Activated CD8-positive, alpha-beta T cell treated with anti-CD3 and anti-CD28 coated beads for 36 hours (primary cell): ENCODE measurements around the gene BBOF1. TPM values are rescaled to one million over a fixed set of nuclear protein-coding genes. Genes with fewer than 3 reads are reported as not detected.

ENCODE experiments used
- ATAC-seq: fragments of 200-7000 bp; cut with Tn5 transposase; one replicate; pipeline ENCODE4 v1.10.0; 2021; ENCODE audit warnings: mild to moderate bottlenecking, moderate library complexity
- CTCF ChIA-PET: fragments of 350-600 bp; sonication (Branson Sonifier 250); formaldehyde crosslinking; loops from one replicate; lab custom pipeline; 2021; ENCODE audit warnings: antibody characterized with exemption; lab: Charles Lee
- POLR2A ChIA-PET: fragments of 350-600 bp; sonication (Branson Sonifier 250); formaldehyde crosslinking; loops from one replicate; lab custom pipeline; 2021; ENCODE audit warnings: antibody characterized with exemption; lab: Charles Lee
- DNase-seq: peaks from one replicate; pipeline ENCODE4 v3.0.0-alpha.2; 2020
- H3K27ac Mint-ChIP-seq: one replicate; pipeline ENCODE4 v1.8.0; 2021; ENCODE audit warnings: mild to moderate bottlenecking, mixed read lengths
- H3K27me3 Mint-ChIP-seq: one replicate; pipeline ENCODE4 v1.8.0; 2021; ENCODE audit warnings: mixed read lengths
- H3K36me3 Mint-ChIP-seq: one replicate; pipeline ENCODE4 v1.8.0; 2021; ENCODE audit warnings: low read depth, mixed read lengths
- H3K4me1 Mint-ChIP-seq: one replicate; pipeline ENCODE4 v1.8.0; 2021; ENCODE audit warnings: low read depth, mixed read lengths
- H3K4me3 Mint-ChIP-seq: one replicate; pipeline ENCODE4 v1.8.0; 2021; ENCODE audit warnings: mild to moderate bottlenecking, moderate library complexity, mixed read lengths
- H3K9me3 Mint-ChIP-seq: one replicate; pipeline ENCODE4 v1.8.0; 2021; ENCODE audit warnings: mixed read lengths
- intact Hi-C: fragments of 100-400 bp; cut with micrococcal nuclease; formaldehyde crosslinking; loops from one replicate; pipeline ENCODE4 v1.10.0; 2022
- total RNA-seq, 2 experiments: library from RNA; stranded (reverse); gene quantifications; one replicate each; pipeline ENCODE4 v1.2.3, GENCODE V29; 2021
- TF ChIP-seq, protein P1 (sequence below): fragments of 200-600 bp; IDR thresholded peaks from one replicate; pipeline ENCODE4 v1.8.0; 2022; ENCODE audit warnings: antibody characterized with exemption, mild to moderate bottlenecking

BBOF1 gene
- total RNA-seq, 2 experiments from 2014 or later, result 1.2 TPM

DNA sequence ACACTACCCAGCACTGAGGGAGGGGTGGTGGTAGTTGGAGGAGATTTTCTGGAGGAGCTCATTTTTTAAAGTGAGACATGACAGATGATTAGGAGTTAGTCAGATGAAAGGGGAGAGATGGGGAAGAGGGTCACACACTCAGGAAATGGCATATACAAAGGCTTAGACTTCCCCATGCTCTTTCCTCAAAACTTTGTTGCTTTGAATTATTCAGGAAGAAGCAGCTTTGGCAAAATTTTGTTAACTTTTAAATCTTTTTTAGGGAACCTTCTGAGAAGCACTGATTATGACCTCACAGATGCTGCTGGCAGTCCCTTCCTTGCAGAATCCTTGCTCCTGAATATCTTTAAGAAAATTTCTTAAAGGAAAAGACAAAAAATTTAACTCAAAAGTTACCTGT is 45.3 kb downstream of the BBOF1 start:
- Mint-ChIP-seq H3K4me1 (no peaks in the 10 kb centered on the region), H3K9me3 (no peaks in the 10 kb centered on the region), H3K4me3 (no peak overlapping the region), H3K27ac (no peak overlapping the region), H3K36me3 (peaks cover 1% of the 10 kb centered on the region), H3K27me3 (no peaks in the 10 kb centered on the region)
- ChIA-PET CTCF (no interaction called here), POLR2A (no interaction called here)
- TF ChIP-seq, protein P1, sequence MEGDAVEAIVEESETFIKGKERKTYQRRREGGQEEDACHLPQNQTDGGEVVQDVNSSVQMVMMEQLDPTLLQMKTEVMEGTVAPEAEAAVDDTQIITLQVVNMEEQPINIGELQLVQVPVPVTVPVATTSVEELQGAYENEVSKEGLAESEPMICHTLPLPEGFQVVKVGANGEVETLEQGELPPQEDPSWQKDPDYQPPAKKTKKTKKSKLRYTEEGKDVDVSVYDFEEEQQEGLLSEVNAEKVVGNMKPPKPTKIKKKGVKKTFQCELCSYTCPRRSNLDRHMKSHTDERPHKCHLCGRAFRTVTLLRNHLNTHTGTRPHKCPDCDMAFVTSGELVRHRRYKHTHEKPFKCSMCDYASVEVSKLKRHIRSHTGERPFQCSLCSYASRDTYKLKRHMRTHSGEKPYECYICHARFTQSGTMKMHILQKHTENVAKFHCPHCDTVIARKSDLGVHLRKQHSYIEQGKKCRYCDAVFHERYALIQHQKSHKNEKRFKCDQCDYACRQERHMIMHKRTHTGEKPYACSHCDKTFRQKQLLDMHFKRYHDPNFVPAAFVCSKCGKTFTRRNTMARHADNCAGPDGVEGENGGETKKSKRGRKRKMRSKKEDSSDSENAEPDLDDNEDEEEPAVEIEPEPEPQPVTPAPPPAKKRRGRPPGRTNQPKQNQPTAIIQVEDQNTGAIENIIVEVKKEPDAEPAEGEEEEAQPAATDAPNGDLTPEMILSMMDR, result no peak
- intact Hi-C loops, result no loop called here
- ATAC-seq (no peak), DNase-seq (no peak)

DNA sequence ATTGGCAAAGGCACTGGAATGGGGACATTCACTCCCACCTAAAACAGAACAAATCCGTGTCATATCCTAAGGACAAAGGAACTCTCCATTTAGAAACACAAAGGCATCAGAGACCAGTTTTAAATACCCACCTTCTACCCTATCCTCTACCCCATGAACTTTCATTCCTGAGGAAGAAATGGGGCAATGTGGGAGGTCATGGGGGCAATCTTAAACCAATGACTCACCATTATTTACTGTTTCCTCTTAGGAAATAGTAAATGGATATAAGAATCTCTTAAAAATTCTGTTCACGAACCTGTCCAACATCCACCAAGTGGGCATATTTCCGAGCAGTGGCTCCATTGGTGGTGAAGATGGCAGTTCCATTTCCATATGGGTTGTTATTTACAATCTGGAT is 45.7 kb downstream of the BBOF1 start:
- ChIA-PET CTCF (no interaction called here), POLR2A (no interaction called here)
- DNase-seq (no peak), ATAC-seq (no peak)
- no peak overlapping the region for H3K4me3 Mint-ChIP-seq
- TF ChIP-seq, protein P1, result no peak
- peaks cover 1% of the 10 kb centered on the region for H3K36me3 Mint-ChIP-seq
- no peaks in the 10 kb centered on the region for H3K4me1 Mint-ChIP-seq
- intact Hi-C loops, result no loop called here
- H3K9me3 Mint-ChIP-seq, result no peaks in the 10 kb centered on the region
- no peaks in the 10 kb centered on the region for H3K27me3 Mint-ChIP-seq
- no peak overlapping the region for H3K27ac Mint-ChIP-seq

DNA sequence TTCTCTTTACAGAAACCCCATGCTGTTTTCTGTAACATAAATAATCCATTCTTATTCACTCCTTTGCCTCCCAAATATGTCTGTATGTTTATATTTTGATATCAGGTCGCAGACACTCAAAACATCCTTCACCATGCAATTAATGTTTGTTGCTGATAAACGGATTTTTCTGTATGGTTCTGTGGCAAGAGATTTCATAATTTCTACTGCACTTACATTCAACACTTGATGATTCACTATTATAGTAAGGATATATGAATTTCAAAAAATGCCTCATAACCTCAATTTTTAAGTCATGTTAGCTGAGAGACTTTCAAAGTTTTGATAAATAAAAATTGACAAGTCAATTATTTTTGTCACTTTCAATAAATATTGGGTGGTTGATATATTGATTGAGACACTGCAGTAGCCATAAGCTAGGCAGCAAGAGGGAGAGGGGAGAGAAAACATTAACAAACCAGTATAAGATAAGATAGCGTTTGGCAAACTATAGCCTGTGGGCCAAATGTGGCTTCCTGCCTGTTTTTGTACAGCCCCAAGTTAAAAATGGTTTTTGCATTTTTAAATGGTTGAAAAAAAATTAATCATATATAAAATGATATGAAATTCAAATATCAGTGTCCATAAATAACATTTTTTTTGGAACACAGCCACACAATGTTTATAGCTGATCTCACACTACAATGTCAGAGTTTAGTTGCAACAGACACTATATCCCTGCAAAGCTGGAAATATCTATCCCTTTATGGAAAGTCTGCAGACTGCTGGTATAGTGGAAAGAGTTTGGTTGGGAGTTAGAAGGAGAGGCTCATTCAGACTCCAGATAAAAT is 46.8 kb downstream of the BBOF1 start:
- TF ChIP-seq, protein P1, result no peak
- intact Hi-C loops, result no loop called here
- H3K4me1 Mint-ChIP-seq, result no peaks in the 10 kb centered on the region
- CTCF ChIA-PET, result interaction anchor here (0.7 kb wide), 1 partner anchor 54 kb away, joined by 3 read pairs; no protein-coding TSS in a partner anchor
- no peak overlapping the region for H3K27ac Mint-ChIP-seq
- DNase-seq (no peak), ATAC-seq (no peak)
- H3K27me3 Mint-ChIP-seq, result no peaks in the 10 kb centered on the region
- no peaks in the 10 kb centered on the region for H3K9me3 Mint-ChIP-seq
- POLR2A ChIA-PET, result no interaction called here
- peaks cover 1% of the 10 kb centered on the region for H3K36me3 Mint-ChIP-seq
- H3K4me3 Mint-ChIP-seq, result no peak overlapping the region

DNA sequence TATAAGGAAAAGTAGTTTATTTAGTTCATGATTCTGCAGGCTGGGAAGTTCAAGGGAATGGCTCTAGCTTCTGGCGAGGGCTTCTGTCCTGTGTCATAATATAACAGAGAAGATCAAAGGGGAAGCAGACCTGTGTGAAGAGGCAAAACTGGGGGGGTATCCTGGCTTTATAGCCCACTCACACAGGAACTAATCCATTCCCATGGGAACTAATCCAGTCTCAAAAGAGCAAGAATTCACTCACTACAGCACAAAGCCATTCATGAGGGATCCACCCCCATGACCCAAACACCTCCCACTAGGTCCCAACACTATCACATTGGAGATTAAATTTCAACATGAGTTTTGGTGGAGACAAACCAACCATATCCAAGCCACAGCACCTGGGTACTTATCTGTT is 58.3 kb downstream of the BBOF1 start:
- no peaks in the 10 kb centered on the region for H3K9me3 Mint-ChIP-seq
- ATAC-seq, result no peak
- no peaks in the 10 kb centered on the region for H3K4me1 Mint-ChIP-seq
- no peak for DNase-seq
- ChIA-PET CTCF (interaction anchor here (1.1 to 1.3 kb wide), 2 partner anchors 9 to 11 kb away, joined by 3 read pairs; no protein-coding TSS in a partner anchor), POLR2A (no interaction called here)
- TF ChIP-seq, protein P1, result no peak
- no peak overlapping the region for H3K4me3 Mint-ChIP-seq
- no peak overlapping the region for H3K27ac Mint-ChIP-seq
- intact Hi-C loops, result no loop called here
- H3K36me3 Mint-ChIP-seq, result no peaks in the 10 kb centered on the region
- no peaks in the 10 kb centered on the region for H3K27me3 Mint-ChIP-seq

DNA sequence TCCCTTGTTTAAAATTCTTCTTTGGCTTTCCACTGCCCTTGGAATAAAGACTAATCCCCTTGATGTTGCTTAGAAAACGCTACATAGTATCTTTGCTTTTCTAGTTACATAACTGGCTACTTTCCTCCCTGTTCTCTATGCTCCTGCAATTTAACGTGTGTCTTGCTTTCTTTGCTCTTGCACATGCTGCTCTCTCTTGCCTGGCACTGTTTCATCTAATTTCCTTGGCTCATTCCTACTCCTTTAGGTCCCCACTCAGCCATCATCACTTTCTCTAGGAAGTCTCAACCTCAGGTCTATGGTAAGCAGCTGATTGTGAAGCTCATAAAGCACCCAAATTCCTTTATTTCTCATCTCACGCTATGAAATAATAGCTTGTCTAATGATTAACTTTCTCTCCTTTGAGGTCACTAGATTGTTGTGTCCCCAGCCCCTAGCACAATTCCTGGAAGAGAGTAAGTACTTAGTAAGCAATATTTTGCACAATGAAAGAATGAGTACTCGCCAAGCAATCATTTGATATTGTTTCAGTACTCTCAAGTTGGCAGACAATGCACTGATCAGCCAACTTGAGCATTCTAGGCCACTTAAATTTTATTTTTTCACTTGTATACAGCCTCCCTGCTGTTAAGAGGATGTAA is 61.8 kb downstream of the BBOF1 start:
- ATAC-seq, result no peak
- H3K4me3 Mint-ChIP-seq, result no peak overlapping the region
- no peaks in the 10 kb centered on the region for H3K27me3 Mint-ChIP-seq
- H3K4me1 Mint-ChIP-seq, result peaks cover 21% of the 10 kb centered on the region
- no peak for DNase-seq
- intact Hi-C loops, result no loop called here
- no peaks in the 10 kb centered on the region for H3K9me3 Mint-ChIP-seq
- no peak overlapping the region for H3K27ac Mint-ChIP-seq
- CTCF ChIA-PET, result interaction anchor here (1.6 kb wide), 1 partner anchor 8 kb away, joined by 3 read pairs; no protein-coding TSS in a partner anchor
- TF ChIP-seq, protein P1, result no peak
- no peaks in the 10 kb centered on the region for H3K36me3 Mint-ChIP-seq
- POLR2A ChIA-PET, result no interaction called here
